ENCODE measurements around the gene IGSF9.

Gene IGSF9

GRCh38 chr1:159928491-159929050 is 16.8 kb downstream of the IGSF9 start:
- peaks cover 6% of the 10 kb centered on the region for H3K27me3 ChIP-seq (ENCODE audit: control insufficient read depth, insufficient read depth, low read length)
- no peak overlapping the region for H3K9ac ChIP-seq (ENCODE audit: low read depth, low read length)
- peaks cover 13% of the 10 kb centered on the region for H3K36me3 ChIP-seq (ENCODE audit: control insufficient read depth, insufficient read depth, low read length)
- no peaks in the 10 kb centered on the region for H3K4me1 ChIP-seq (ENCODE audit: control insufficient read depth, insufficient read depth, low read length)
- H3K9me3 ChIP-seq (ENCODE audit: control insufficient read depth, insufficient read depth, low read length) = no peaks in the 10 kb centered on the region
- no peak overlapping the region for H3K4me3 ChIP-seq (ENCODE audit: low read depth, low read length)

- no peak overlapping the region for H3K9ac ChIP-seq (ENCODE audit: low read depth, low read length)
- H3K4me3 ChIP-seq (ENCODE audit: low read depth, low read length) = no peak overlapping the region
- H3K27me3 ChIP-seq (ENCODE audit: control insufficient read depth, insufficient read depth, low read length) = peaks cover 6% of the 10 kb centered on the region
- no peaks in the 10 kb centered on the region for H3K9me3 ChIP-seq (ENCODE audit: control insufficient read depth, insufficient read depth, low read length)
- H3K36me3 ChIP-seq (ENCODE audit: control insufficient read depth, insufficient read depth, low read length) = peaks cover 13% of the 10 kb centered on the region
- peaks cover 2% of the 10 kb centered on the region for H3K4me1 ChIP-seq (ENCODE audit: control insufficient read depth, insufficient read depth, low read length)
These were observed 17.5 kb downstream of the IGSF9 start for GRCh38 chr1:159927849-159928431.

- H3K9ac ChIP-seq (ENCODE audit: low read depth, low read length) = no peak overlapping the region
- H3K27me3 ChIP-seq (ENCODE audit: control insufficient read depth, insufficient read depth, low read length) = peaks cover 6% of the 10 kb centered on the region
- peaks cover 6% of the 10 kb centered on the region for H3K4me1 ChIP-seq (ENCODE audit: control insufficient read depth, insufficient read depth, low read length)
- H3K9me3 ChIP-seq (ENCODE audit: control insufficient read depth, insufficient read depth, low read length) = no peaks in the 10 kb centered on the region
- peaks cover 13% of the 10 kb centered on the region for H3K36me3 ChIP-seq (ENCODE audit: control insufficient read depth, insufficient read depth, low read length)
- no peak overlapping the region for H3K4me3 ChIP-seq (ENCODE audit: low read depth, low read length)
These were observed 18.1 kb downstream of the IGSF9 start for GRCh38 chr1:159927211-159927848.

- Histone ChIP-seq H3K4me1 (ENCODE audit: control insufficient read depth, insufficient read depth, low read length) (peaks cover 7% of the 10 kb centered on the region), H3K4me3 (ENCODE audit: low read depth, low read length) (peak overlapping the region; percentile 86), H3K36me3 (ENCODE audit: control insufficient read depth, insufficient read depth, low read length) (peaks cover 13% of the 10 kb centered on the region), H3K9me3 (ENCODE audit: control insufficient read depth, insufficient read depth, low read length) (no peaks in the 10 kb centered on the region), H3K9ac (ENCODE audit: low read depth, low read length) (peak overlapping the region; percentile 65), H3K27me3 (ENCODE audit: control insufficient read depth, insufficient read depth, low read length) (peaks cover 6% of the 10 kb centered on the region)
These were observed 19.7 kb downstream of the IGSF9 start for GRCh38 chr1:159925719-159926078.

GRCh38 chr1:159924791-159925718 is 20.4 kb downstream of the IGSF9 start, which contains the start of gene TAGLN2:
Gene TAGLN2, minus strand, starts transcription at chr1:159925507. Its CDS starts 4,998 bp downstream, at chr1:159920509.
- H3K27me3 ChIP-seq (ENCODE audit: control insufficient read depth, insufficient read depth, low read length) = peaks cover 6% of the 10 kb centered on the region
- H3K4me3 ChIP-seq (ENCODE audit: low read depth, low read length) = peak within 1 kb of the TSS; percentile 86
- peaks cover 12% of the 10 kb centered on the region for H3K36me3 ChIP-seq (ENCODE audit: control insufficient read depth, insufficient read depth, low read length)
- H3K4me1 ChIP-seq (ENCODE audit: control insufficient read depth, insufficient read depth, low read length) = peaks cover 7% of the 10 kb centered on the region
- peak within 1 kb of the TSS; percentile 79 for H3K9ac ChIP-seq (ENCODE audit: low read depth, low read length)
- no peaks in the 10 kb centered on the region for H3K9me3 ChIP-seq (ENCODE audit: control insufficient read depth, insufficient read depth, low read length)

- Histone ChIP-seq H3K4me1 (ENCODE audit: control insufficient read depth, insufficient read depth, low read length) (peaks cover 7% of the 10 kb centered on the region), H3K27me3 (ENCODE audit: control insufficient read depth, insufficient read depth, low read length) (peaks cover 6% of the 10 kb centered on the region), H3K9ac (ENCODE audit: low read depth, low read length) (no peak overlapping the region), H3K4me3 (ENCODE audit: low read depth, low read length) (peak overlapping the region; percentile 86), H3K36me3 (ENCODE audit: control insufficient read depth, insufficient read depth, low read length) (peaks cover 17% of the 10 kb centered on the region), H3K9me3 (ENCODE audit: control insufficient read depth, insufficient read depth, low read length) (no peaks in the 10 kb centered on the region)
These were observed 21.2 kb downstream of the IGSF9 start for GRCh38 chr1:159924025-159924790.

GRCh38 chr1:159923203-159924024 is 22.0 kb downstream of the IGSF9 start:
- Histone ChIP-seq H3K9me3 (ENCODE audit: control insufficient read depth, insufficient read depth, low read length) (no peaks in the 10 kb centered on the region), H3K4me3 (ENCODE audit: low read depth, low read length) (peak overlapping the region; percentile 86), H3K27me3 (ENCODE audit: control insufficient read depth, insufficient read depth, low read length) (peaks cover 6% of the 10 kb centered on the region), H3K9ac (ENCODE audit: low read depth, low read length) (no peak overlapping the region), H3K36me3 (ENCODE audit: control insufficient read depth, insufficient read depth, low read length) (peaks cover 24% of the 10 kb centered on the region), H3K4me1 (ENCODE audit: control insufficient read depth, insufficient read depth, low read length) (peaks cover 7% of the 10 kb centered on the region)

GRCh38 chr1:159922511-159923202 is 22.8 kb downstream of the IGSF9 start:
- Histone ChIP-seq H3K4me1 (ENCODE audit: control insufficient read depth, insufficient read depth, low read length) (peaks cover 7% of the 10 kb centered on the region), H3K9ac (ENCODE audit: low read depth, low read length) (no peak overlapping the region)

GRCh38 chr1:159921700-159922504 is 23.5 kb downstream of the IGSF9 start:
- no peaks in the 10 kb centered on the region for H3K9me3 ChIP-seq (ENCODE audit: control insufficient read depth, insufficient read depth, low read length)
- H3K4me1 ChIP-seq (ENCODE audit: control insufficient read depth, insufficient read depth, low read length) = peaks cover 7% of the 10 kb centered on the region
- no peak overlapping the region for H3K4me3 ChIP-seq (ENCODE audit: low read depth, low read length)
- no peak overlapping the region for H3K9ac ChIP-seq (ENCODE audit: low read depth, low read length)
- peaks cover 6% of the 10 kb centered on the region for H3K27me3 ChIP-seq (ENCODE audit: control insufficient read depth, insufficient read depth, low read length)
- peaks cover 21% of the 10 kb centered on the region for H3K36me3 ChIP-seq (ENCODE audit: control insufficient read depth, insufficient read depth, low read length)

More at GRCh38 chr1:159922511-159923202, 22.8 kb downstream of the IGSF9 start:
- peaks cover 6% of the 10 kb centered on the region for H3K27me3 ChIP-seq (ENCODE audit: control insufficient read depth, insufficient read depth, low read length)
- no peaks in the 10 kb centered on the region for H3K9me3 ChIP-seq (ENCODE audit: control insufficient read depth, insufficient read depth, low read length)
- H3K4me3 ChIP-seq (ENCODE audit: low read depth, low read length) = peak overlapping the region; percentile 86
- peaks cover 24% of the 10 kb centered on the region for H3K36me3 ChIP-seq (ENCODE audit: control insufficient read depth, insufficient read depth, low read length)
